IPS-11a (cell line): ENCODE data around the gene SNRNP27.
"Not testable (repeated sequence)": the region's sequence is repeated elsewhere in the genome, so short reads cannot be mapped to it uniquely, and the experiment has no call there.

ENCODE experiments used
- H3K4me3 ChIP-seq: one replicate; pipeline ENCODE4 v1.5.1; 2013; ENCODE audit warnings: low read depth, low read length, control low read depth

Gene SNRNP27

DNA sequence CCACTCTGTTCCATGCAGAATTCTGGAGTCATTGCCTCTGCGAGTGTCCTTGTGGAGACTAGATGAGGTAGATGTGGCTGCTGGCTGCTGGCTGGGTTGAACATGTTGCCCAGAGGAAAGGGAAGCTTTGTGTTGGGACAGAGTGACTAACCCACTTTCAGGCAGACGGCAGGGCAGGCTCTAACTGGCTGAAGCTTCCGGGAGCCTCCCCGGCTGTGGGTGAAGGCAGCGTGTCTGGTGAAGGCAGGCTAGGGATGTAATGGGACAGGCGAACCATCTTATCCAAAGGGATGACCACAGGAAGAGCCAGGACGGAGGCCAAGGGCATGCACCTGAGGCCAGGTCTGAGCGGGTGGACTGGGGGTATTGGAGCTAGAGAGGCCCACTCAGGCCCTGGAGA, 51.7 kb downstream of the SNRNP27 start:
- no peak overlapping the region for H3K4me3 ChIP-seq

GRCh38 chr2:69945941-69946340, 52.2 kb downstream of the SNRNP27 start:
- no peak overlapping the region for H3K4me3 ChIP-seq

- H3K4me3 ChIP-seq = no peak overlapping the region
Measured at GRCh38 chr2:69946351-69947324, 52.9 kb downstream of the SNRNP27 start.

GRCh38 chr2:69947325-69947931, 53.7 kb downstream of the SNRNP27 start:
- H3K4me3 ChIP-seq = no peak overlapping the region

DNA sequence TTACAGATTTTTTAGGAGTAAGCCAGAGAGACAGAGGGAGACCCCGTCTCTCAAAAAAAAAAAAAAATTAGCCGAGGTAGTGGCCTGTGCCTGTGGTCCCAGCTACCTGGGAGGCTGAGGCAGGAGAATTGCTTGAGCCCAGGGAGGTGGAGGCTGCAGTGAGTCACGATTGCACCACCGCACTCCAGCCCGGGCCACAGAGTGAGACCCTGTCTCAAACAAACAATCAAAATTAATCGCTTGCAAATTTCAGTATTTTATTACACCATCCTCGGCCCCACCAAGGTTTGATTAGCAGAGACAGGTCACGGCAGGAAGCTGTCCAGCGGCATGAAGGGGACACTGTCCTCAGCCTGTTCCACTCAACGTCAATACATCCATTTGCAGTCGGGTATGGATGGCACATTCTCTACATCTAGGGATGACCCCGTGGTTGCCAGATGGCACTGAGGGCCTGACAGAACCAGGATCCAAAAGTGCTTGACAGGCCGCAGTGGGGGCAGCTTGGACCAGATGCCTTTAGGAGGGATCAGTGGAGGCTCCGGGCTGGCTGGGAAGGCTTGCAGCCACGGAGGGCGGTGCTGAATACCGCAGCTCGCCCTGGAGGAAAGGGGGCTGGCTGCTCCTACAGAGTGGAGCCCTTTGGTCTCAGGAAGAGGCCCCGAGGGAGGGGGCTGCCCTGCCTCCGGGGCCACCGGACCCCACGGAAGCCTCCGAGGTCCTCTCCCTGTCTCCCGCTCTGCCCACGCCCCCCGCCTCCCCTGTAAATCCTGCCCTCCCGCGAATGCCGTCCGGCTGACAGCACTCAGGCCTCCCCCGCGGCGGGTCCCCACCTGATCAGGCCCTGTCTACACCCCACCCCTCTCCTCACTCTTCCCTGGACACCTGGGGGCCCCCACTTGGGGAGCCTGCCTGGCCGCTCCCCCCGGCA, 54.5 kb downstream of the SNRNP27 start:
- H3K4me3 ChIP-seq = no peak overlapping the region

GRCh38 chr2:69948963-69949645, 55.3 kb downstream of the SNRNP27 start:
- no peak overlapping the region for H3K4me3 ChIP-seq

DNA sequence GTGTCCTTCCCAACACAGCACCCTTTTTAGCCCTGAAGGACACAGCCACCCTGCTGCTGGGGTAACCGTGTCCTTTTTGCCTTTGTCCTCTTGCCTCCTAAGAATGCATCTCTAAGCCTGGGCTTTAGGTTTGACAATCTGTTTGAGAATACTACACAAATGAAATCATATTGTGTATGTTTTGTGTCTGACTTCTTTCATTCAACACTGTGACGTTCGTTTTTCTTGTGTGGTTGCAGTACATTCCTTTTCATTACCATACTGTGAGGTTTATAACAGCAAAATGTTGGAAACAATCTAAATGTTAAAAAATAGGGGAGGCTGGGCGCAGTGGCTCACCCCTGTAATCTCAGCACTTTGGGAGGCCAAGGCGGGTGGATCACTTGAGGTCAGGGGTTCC, 56.5 kb downstream of the SNRNP27 start:
- no peak overlapping the region for H3K4me3 ChIP-seq

DNA sequence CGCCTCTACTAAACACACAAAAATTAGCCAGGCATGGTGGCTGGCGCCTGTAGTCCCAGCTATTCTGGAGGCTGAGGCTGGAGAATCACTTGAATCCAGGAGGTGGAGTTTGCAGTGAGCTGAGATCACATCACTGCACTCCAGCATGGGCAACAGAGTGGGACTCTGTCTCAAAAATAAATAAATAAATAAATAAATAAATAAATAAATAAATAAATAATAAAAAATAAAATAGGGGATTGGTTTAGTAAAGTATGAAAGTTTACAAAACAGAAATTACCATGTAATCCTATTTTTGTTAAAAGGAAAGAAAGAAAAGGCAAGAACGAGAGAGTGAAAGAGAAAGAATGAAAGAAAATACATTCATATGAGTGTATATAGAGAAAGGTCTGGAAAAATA, 56.9 kb downstream of the SNRNP27 start:
- not testable (repeated sequence) for H3K4me3 ChIP-seq

DNA sequence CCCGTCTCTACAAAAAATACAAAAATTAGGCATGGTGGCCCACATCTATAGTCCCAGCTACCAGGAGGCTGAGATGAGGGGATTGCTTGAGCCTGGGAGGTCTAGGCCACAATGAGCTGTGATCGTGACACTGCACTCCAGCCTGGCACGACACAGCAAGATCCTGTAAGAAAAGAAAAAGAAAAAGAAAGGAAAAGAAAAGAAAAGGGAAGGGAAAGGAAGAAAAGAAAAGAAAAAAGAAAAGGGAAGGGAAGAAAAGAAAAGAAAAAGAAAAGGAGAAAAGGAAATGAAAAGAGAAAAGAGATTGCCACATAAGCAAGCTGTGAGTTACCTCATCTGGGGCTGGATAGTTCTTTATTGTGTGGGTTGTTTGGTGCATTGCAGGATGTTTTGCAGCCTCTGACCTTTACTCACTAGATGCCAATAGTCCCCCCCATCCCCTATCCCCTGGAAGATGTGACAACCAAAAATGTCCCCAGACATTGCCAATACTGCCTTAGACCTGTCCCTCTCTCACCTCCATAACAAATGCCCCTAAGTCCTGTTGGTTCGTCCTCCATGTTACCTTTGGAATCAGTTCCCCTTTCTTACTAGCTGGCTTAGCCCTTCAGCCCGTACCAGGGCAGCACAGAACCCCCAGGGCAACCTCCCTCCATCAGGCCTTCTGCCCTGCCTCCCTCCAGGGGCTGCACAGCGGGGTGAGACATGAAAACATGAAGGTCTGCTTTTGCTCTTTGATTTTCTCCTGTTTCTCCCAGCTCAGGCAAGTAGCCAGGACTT, 58.8 kb downstream of the SNRNP27 start:
- no peak overlapping the region for H3K4me3 ChIP-seq

DNA sequence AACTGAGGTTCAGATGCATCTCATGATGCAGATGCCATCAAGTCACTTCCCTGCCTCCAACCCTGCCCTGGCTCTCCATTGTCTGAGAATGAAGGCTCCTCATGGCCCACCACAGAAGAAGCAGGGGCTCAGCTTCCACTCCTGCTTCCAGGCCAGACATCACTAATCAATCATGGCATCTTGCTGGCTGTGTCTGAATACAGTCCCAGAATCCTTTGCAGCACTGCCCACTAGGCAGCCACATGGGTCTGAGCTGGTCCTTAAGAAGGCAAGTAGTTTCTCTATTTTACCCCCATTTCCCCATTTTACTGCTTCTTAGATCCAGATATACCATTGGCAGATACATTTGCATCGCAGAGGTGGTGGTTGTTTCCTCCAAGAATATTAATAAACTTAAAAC, 60.3 kb downstream of the SNRNP27 start:
- no peak overlapping the region for H3K4me3 ChIP-seq
